ENCODE data around the gene EEF1B2. TPM values are rescaled to one million over a fixed set of nuclear protein-coding genes. Genes with fewer than 3 reads are reported as not detected.
"Not testable (repeated sequence)": the region's sequence is repeated elsewhere in the genome, so short reads cannot be mapped to it uniquely, and the experiment has no call there.

EEF1B2 gene
- total RNA-seq, 1 donor from 2014 or later, result 728 TPM

GRCh38 chr2:206154197-206154596 lies 5.5 kb upstream of the EEF1B2 start:
- DNase-seq (ENCODE audit: low read depth), result no peak
- peak; percentile 42 for TF ChIP-seq CTCF (conservative IDR thresholded peaks at IDR 0.05; ENCODE audit: low read depth, low read length)

GRCh38 chr2:206157014-206157413 lies 2.7 kb upstream of the EEF1B2 start:
- DNase-seq (ENCODE audit: low read depth); H3K4me3 ChIP-seq (ENCODE audit: low read depth, low read length): not testable (repeated sequence)

More at GRCh38 chr2:206154197-206154596, 5.5 kb upstream of the EEF1B2 start:
- no peak overlapping the region for H3K4me3 ChIP-seq (ENCODE audit: low read depth, low read length)

- no peak for DNase-seq (ENCODE audit: low read depth)
- no peak for TF ChIP-seq CTCF (conservative IDR thresholded peaks at IDR 0.05; ENCODE audit: low read depth, low read length)
- peak overlapping the region; percentile 80 for H3K4me3 ChIP-seq (ENCODE audit: low read depth, low read length)
Measured at GRCh38 chr2:206158563-206159345, 941 bp upstream of the EEF1B2 start.

GRCh38 chr2:206160125-206160806 lies 571 bp downstream of the EEF1B2 start:
- no peak for DNase-seq (ENCODE audit: low read depth)
- H3K4me3 ChIP-seq (ENCODE audit: low read depth, low read length), result peak overlapping the region; percentile 80
- no peak for TF ChIP-seq CTCF (conservative IDR thresholded peaks at IDR 0.05; ENCODE audit: low read depth, low read length)

- no peak for DNase-seq (ENCODE audit: low read depth)
- TF ChIP-seq CTCF (conservative IDR thresholded peaks at IDR 0.05; ENCODE audit: low read depth, low read length), result no peak
- H3K4me3 ChIP-seq (ENCODE audit: low read depth, low read length), result peak overlapping the region; percentile 80
Measured at GRCh38 chr2:206160807-206161179, 1.1 kb downstream of the EEF1B2 start.

GRCh38 chr2:206162401-206162800 lies 2.7 kb downstream of the EEF1B2 start:
- not testable (repeated sequence) for H3K4me3 ChIP-seq (ENCODE audit: low read depth, low read length); DNase-seq (ENCODE audit: low read depth)

- no peak for TF ChIP-seq CTCF (conservative IDR thresholded peaks at IDR 0.05; ENCODE audit: low read depth, low read length)
- no peak for DNase-seq (ENCODE audit: low read depth)
- no peak overlapping the region for H3K4me3 ChIP-seq (ENCODE audit: low read depth, low read length)
Measured at GRCh38 chr2:206163251-206163880, 3.7 kb downstream of the EEF1B2 start.
